GM10248 (cell line): ENCODE measurements around the gene INAFM2.

Experiments
- CTCF ChIA-PET: fragments of 300-600 bp; sonication (Branson Sonifier 250); formaldehyde crosslinking; extraction: SDS; loops from one replicate; lab custom pipeline; 2021; ENCODE audit warnings: antibody characterized with exemption; lab: Yijun Ruan, JAX
- POLR2A ChIA-PET: fragments of 350-650 bp; sonication (Branson Sonifier 250); formaldehyde crosslinking; extraction: SDS; loops from one replicate; lab custom pipeline; 2020; ENCODE audit warnings: antibody characterized with exemption; lab: Yijun Ruan, JAX
- DNase-seq: peaks from one replicate; pipeline ENCODE4 v3.0.0; 2012; ENCODE audit errors: extremely low spot score
- TF ChIP-seq, protein P1 (sequence below): IDR thresholded peaks from 2 replicates; pipeline ENCODE4 v1.5.1; 2012; ENCODE audit warnings: mild to moderate bottlenecking, low read depth; ENCODE audit errors: extremely low read depth, missing control alignments, control extremely low read depth

Gene INAFM2

DNA sequence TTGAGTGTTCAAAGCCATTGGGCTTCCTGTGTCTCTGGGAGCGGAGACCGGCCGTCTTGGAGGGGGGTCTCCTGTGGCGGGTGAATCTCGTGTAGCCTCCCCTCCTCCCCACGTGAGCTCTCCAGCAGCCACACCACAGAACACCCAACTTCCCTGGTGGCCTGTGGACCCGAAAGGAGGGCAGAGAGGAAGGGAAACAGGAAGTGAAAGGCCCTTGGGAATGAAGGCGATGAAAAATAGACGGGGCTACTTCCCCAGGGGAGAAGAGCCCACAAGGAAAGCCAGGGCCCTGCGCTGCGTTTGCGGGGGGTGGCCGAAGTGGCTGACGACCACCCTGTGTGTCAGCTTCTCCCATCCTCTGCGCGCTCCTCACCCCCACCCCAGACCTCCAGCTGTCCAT lies 46.0 kb upstream of the INAFM2 start:
- POLR2A ChIA-PET, result no interaction called here
- TF ChIP-seq, protein P1, sequence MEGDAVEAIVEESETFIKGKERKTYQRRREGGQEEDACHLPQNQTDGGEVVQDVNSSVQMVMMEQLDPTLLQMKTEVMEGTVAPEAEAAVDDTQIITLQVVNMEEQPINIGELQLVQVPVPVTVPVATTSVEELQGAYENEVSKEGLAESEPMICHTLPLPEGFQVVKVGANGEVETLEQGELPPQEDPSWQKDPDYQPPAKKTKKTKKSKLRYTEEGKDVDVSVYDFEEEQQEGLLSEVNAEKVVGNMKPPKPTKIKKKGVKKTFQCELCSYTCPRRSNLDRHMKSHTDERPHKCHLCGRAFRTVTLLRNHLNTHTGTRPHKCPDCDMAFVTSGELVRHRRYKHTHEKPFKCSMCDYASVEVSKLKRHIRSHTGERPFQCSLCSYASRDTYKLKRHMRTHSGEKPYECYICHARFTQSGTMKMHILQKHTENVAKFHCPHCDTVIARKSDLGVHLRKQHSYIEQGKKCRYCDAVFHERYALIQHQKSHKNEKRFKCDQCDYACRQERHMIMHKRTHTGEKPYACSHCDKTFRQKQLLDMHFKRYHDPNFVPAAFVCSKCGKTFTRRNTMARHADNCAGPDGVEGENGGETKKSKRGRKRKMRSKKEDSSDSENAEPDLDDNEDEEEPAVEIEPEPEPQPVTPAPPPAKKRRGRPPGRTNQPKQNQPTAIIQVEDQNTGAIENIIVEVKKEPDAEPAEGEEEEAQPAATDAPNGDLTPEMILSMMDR, result no peak
- DNase-seq, result no peak
- CTCF ChIA-PET, result interaction anchor here (2.0 to 20.1 kb wide), 8 partner anchors 11 to 231 kb away, joined by 10 to 525 read pairs (median 187); partner anchors contain the start of genes ANKRD63, CCDC9B, INAFM2 and PLCB2

DNA sequence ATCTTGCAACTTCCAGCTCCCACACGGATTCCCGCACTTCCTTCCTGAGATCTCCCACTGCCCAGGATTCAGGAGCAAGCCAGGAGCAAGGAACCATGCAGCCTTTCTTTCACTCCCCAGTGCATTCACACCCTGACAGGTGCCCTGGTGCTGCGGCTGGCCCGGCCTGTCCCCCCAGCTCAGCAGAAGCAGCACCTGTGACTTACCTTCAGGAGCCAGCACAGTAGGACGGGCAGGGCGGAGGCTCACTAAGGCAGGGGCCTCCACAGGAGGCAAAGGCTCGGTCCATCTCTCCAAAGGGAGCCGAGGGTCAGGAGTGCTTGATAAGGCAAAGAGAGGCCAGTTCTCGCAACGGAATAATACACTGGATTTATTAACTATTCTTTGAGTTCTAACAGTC lies 45.5 kb upstream of the INAFM2 start:
- CTCF ChIA-PET, result interaction anchor here (1.2 to 20.1 kb wide), 14 partner anchors 12 to 489 kb away, joined by 3 to 525 read pairs (median 12); partner anchors contain the start of genes CCDC9B, INAFM2, PAK6 and PLCB2
- POLR2A ChIA-PET, result no interaction called here
- DNase-seq, result no peak
- TF ChIP-seq, protein P1, result no peak

DNA sequence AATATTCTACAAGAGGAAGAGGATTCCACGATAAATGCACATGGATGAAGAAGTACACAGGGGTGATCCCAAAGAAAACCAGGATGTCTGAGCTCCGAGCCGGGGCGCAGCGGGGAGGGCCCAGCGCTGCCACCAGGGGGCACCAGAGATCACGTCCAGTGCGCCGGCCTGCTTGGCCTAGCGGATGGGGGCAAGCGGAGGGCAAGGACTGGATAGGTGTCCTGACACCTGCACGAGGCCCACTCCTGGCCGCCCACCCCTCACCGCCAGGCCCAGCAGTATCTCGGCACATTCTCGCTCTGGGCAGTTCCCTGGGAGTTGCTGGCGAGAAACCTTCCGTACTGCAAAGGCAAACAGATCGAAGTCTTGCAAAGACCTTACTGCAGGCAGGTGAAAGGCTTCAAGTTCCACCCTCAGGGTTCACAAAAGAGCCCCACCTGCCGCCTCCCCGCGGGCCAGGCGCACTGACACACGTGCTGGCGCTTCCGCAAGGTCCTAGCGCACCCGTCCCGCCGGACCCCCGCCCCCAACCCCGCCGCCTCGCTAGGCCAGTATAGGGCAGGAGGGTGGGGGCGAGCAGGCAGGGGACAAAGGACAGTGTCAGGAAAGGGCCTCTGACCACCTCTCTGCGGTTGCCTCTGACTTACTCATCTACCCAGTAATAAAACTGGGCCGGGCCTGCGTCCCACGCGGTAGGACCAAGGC lies 43.9 kb upstream of the INAFM2 start:
- TF ChIP-seq, protein P1, result peak; percentile 96
- ChIA-PET POLR2A (no interaction called here), CTCF (interaction anchor here (0.6 to 20.1 kb wide), 60 partner anchors 10 to 497 kb away, joined by 3 to 525 read pairs (median 4); partner anchors contain the start of genes CCDC9B, FSIP1, INAFM2 and IVD)
- DNase-seq, result peak; percentile 82

DNA sequence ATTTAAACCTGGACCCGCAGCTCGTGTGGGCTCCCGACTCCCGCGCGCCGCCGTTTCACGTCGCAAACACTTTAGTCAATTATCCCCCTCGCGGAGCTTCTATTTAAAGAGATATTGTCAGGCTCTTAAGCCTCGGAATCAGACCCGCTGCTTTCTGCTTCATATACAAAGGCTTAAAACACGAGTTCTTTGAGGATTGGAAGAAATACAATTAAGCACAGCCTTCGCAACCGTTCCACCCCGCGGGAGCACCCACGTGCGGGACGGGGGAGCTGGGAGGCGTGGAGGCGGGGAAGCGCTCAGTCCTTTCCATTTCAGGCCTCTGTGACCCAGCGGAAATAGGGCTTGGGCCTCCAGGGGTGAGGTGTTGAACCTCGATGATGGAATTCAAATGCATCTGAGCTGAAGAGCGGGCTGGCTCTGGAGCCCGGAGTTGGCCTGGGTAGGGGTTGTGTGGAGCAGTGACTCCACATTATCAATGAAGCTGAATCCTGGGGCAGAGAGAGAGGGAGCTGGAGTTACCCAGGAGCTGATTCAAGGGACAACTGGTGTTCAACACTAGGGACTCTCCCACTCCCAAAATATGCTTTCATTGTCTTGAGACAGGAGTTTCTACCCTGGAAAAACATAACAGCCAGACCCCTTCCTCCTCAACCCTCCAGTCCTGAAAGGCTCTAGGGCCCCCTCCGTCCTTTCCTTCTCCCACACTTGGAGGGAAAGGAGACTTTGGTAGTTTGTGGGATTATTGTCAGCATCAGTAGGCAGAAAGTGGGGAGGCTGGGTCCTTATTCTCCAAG lies 43.0 kb upstream of the INAFM2 start:
- TF ChIP-seq, protein P1, result no peak
- DNase-seq, result no peak
- ChIA-PET CTCF (interaction anchor here (0.7 to 20.1 kb wide), 15 partner anchors 9 to 235 kb away, joined by 3 to 525 read pairs (median 6); partner anchors contain the start of genes CCDC9B, INAFM2 and PLCB2), POLR2A (no interaction called here)

DNA sequence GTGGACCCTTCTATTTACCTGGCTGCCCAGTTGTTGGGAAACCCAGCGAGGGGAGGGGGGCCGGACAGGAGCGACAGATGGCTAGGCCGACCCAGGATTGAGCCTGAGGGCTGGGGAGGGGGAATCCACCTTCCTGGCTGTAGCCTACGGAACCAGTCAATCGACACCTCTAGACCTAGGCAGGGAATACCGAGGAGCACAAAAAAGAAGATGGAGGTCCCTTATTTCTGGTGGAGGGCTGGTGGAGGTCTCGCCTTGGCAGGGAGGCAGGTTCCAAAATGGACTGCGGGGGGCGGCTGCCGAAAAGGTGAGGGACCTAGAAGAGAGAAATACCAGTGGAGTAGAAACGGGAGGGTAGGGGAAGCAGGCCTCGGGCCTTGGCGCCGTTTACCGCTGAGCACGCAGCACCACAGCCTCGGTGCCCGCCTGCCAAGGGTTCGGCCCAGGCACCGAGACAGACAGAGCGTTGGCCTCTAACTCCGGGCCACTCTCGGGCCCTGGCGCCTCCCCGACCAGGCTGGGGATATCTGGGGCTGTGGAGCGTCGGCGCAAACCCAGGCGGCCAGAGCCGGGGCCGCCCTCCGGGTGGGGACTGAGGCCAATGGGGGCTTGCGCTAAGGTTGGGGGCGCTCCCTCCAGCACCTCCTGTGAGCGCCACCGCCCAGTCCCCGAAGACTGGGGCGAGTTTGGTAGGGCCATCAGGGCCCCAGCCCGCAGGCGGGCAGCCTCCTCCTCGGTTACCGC lies 42.3 kb upstream of the INAFM2 start:
- TF ChIP-seq, protein P1, result no peak
- DNase-seq, result no peak
- CTCF ChIA-PET, result interaction anchor here (1.1 to 20.1 kb wide), 11 partner anchors 8 to 236 kb away, joined by 3 to 525 read pairs (median 11); partner anchors contain the start of genes CCDC9B, INAFM2 and PLCB2
- POLR2A ChIA-PET, result no interaction called here
